Activated CD8-positive, alpha-beta T cell treated with anti-CD3 and anti-CD28 coated beads for 36 hours (primary cell): ENCODE data around the gene C2CD4C. TPM values are rescaled to one million over a fixed set of nuclear protein-coding genes. Genes with fewer than 3 reads are reported as not detected.

Source experiments
- ATAC-seq: fragments of 200-7000 bp; cut with Tn5 transposase; one replicate; pipeline ENCODE4 v1.10.0; 2021; ENCODE audit warnings: mild to moderate bottlenecking, moderate library complexity
- CTCF ChIA-PET: fragments of 350-600 bp; sonication (Branson Sonifier 250); formaldehyde crosslinking; loops from one replicate; lab custom pipeline; 2021; ENCODE audit warnings: antibody characterized with exemption; lab: Charles Lee
- POLR2A ChIA-PET: fragments of 350-600 bp; sonication (Branson Sonifier 250); formaldehyde crosslinking; loops from one replicate; lab custom pipeline; 2021; ENCODE audit warnings: antibody characterized with exemption; lab: Charles Lee
- DNase-seq: peaks from one replicate; pipeline ENCODE4 v3.0.0-alpha.2; 2020
- H3K27ac Mint-ChIP-seq: one replicate; pipeline ENCODE4 v1.8.0; 2021; ENCODE audit warnings: mild to moderate bottlenecking, mixed read lengths
- H3K27me3 Mint-ChIP-seq: one replicate; pipeline ENCODE4 v1.8.0; 2021; ENCODE audit warnings: mixed read lengths
- H3K36me3 Mint-ChIP-seq: one replicate; pipeline ENCODE4 v1.8.0; 2021; ENCODE audit warnings: low read depth, mixed read lengths
- H3K4me1 Mint-ChIP-seq: one replicate; pipeline ENCODE4 v1.8.0; 2021; ENCODE audit warnings: low read depth, mixed read lengths
- H3K4me3 Mint-ChIP-seq: one replicate; pipeline ENCODE4 v1.8.0; 2021; ENCODE audit warnings: mild to moderate bottlenecking, moderate library complexity, mixed read lengths
- H3K9me3 Mint-ChIP-seq: one replicate; pipeline ENCODE4 v1.8.0; 2021; ENCODE audit warnings: mixed read lengths
- CTCF ChIP-seq: fragments of 200-600 bp; IDR thresholded peaks from one replicate; pipeline ENCODE4 v1.8.0; 2022; ENCODE audit warnings: antibody characterized with exemption, mild to moderate bottlenecking
- intact Hi-C: fragments of 100-400 bp; cut with micrococcal nuclease; formaldehyde crosslinking; loops from one replicate; pipeline ENCODE4 v1.10.0; 2022
- total RNA-seq, 2 experiments: library from RNA; stranded (reverse); gene quantifications; one replicate each; pipeline ENCODE4 v1.2.3, GENCODE V29; 2021

The C2CD4C gene
- total RNA-seq, 2 experiments from 2014 or later = 0.13 to 0.25 TPM

GRCh38 chr19:367561-367960 is 41.4 kb downstream of the C2CD4C start:
- Mint-ChIP-seq H3K4me1 (no peaks in the 10 kb centered on the region), H3K9me3 (no peaks in the 10 kb centered on the region), H3K36me3 (no peaks in the 10 kb centered on the region), H3K27ac (no peak overlapping the region), H3K27me3 (peaks cover 14% of the 10 kb centered on the region), H3K4me3 (no peak overlapping the region)
- CTCF ChIA-PET = no interaction called here
- TF ChIP-seq CTCF = no peak
- no peak for ATAC-seq
- POLR2A ChIA-PET = no interaction called here
- intact Hi-C loops = no loop called here
- no peak for DNase-seq

GRCh38 chr19:366951-367350 is 42.0 kb downstream of the C2CD4C start:
- POLR2A ChIA-PET = no interaction called here
- Mint-ChIP-seq H3K4me1 (no peaks in the 10 kb centered on the region), H3K27me3 (peaks cover 14% of the 10 kb centered on the region), H3K9me3 (no peaks in the 10 kb centered on the region), H3K36me3 (no peaks in the 10 kb centered on the region), H3K4me3 (no peak overlapping the region), H3K27ac (no peak overlapping the region)
- intact Hi-C loops = no loop called here
- TF ChIP-seq CTCF = no peak
- ATAC-seq (no peak), DNase-seq (no peak)
- CTCF ChIA-PET = no interaction called here

- ChIA-PET CTCF (no interaction called here), POLR2A (no interaction called here)
- no peak for ATAC-seq
- Mint-ChIP-seq H3K4me1 (no peaks in the 10 kb centered on the region), H3K27ac (no peak overlapping the region), H3K9me3 (no peaks in the 10 kb centered on the region), H3K27me3 (peaks cover 10% of the 10 kb centered on the region), H3K36me3 (no peaks in the 10 kb centered on the region), H3K4me3 (no peak overlapping the region)
- DNase-seq = no peak
- intact Hi-C loops = no loop called here
- no peak for TF ChIP-seq CTCF
Measured at GRCh38 chr19:366205-366783, 42.7 kb downstream of the C2CD4C start.

- DNase-seq (no peak), ATAC-seq (no peak)
- H3K9me3 Mint-ChIP-seq = no peaks in the 10 kb centered on the region
- TF ChIP-seq CTCF = no peak
- H3K36me3 Mint-ChIP-seq = no peaks in the 10 kb centered on the region
- POLR2A ChIA-PET = no interaction called here
- H3K27ac Mint-ChIP-seq = no peak overlapping the region
- no peak overlapping the region for H3K4me3 Mint-ChIP-seq
- intact Hi-C loops = no loop called here
- H3K4me1 Mint-ChIP-seq = no peaks in the 10 kb centered on the region
- peaks cover 9% of the 10 kb centered on the region for H3K27me3 Mint-ChIP-seq
- CTCF ChIA-PET = no interaction called here
Measured at GRCh38 chr19:364496-365287, 44.3 kb downstream of the C2CD4C start.

- H3K36me3 Mint-ChIP-seq = no peaks in the 10 kb centered on the region
- ATAC-seq = no peak
- H3K9me3 Mint-ChIP-seq = no peaks in the 10 kb centered on the region
- no peak for DNase-seq
- H3K27ac Mint-ChIP-seq = no peak overlapping the region
- peaks cover 5% of the 10 kb centered on the region for H3K27me3 Mint-ChIP-seq
- no peaks in the 10 kb centered on the region for H3K4me1 Mint-ChIP-seq
- intact Hi-C loops = no loop called here
- POLR2A ChIA-PET = no interaction called here
- no peak for TF ChIP-seq CTCF
- H3K4me3 Mint-ChIP-seq = no peak overlapping the region
- CTCF ChIA-PET = interaction anchor here (1.3 kb wide), 1 partner anchor 144 kb away, joined by 3 read pairs; the partner anchor contains the start of gene TPGS1
Measured at GRCh38 chr19:362683-363082, 46.3 kb downstream of the C2CD4C start.
